Stimulated activated CD8-positive, alpha-beta memory T cell treated with anti-CD3 and anti-CD28 coated beads, Interleukin-15, amount 100 ng/mL, for 24 hours (primary cell): ENCODE measurements around the gene EFCAB11.
"Not testable (repeated sequence)": the region's sequence is repeated elsewhere in the genome, so short reads cannot be mapped to it uniquely, and the experiment has no call there.

Experiments
- DNase-seq: peaks from one replicate; pipeline ENCODE4 v3.0.0-alpha.2; 2020; ENCODE audit warnings: low read depth

EFCAB11 gene

GRCh38 chr14:89911010-89911919, 43.3 kb downstream of the EFCAB11 start:
- no peak for DNase-seq

- DNase-seq: no peak
Observed at GRCh38 chr14:89910691-89911009, 43.9 kb downstream of the EFCAB11 start.

- no peak for DNase-seq
Observed at GRCh38 chr14:89909586-89909985, 44.9 kb downstream of the EFCAB11 start.

GRCh38 chr14:89908712-89909450, 45.6 kb downstream of the EFCAB11 start:
- DNase-seq: no peak

- DNase-seq: no peak
Observed at GRCh38 chr14:89907655-89908054, 46.9 kb downstream of the EFCAB11 start.

GRCh38 chr14:89906000-89906399, 48.5 kb downstream of the EFCAB11 start:
- DNase-seq: no peak

GRCh38 chr14:89903340-89903952, 51.1 kb downstream of the EFCAB11 start:
- DNase-seq: no peak

- DNase-seq: no peak
Observed at GRCh38 chr14:89902881-89903280, 51.6 kb downstream of the EFCAB11 start.

- DNase-seq: no peak
Observed at GRCh38 chr14:89900802-89901201, 53.7 kb downstream of the EFCAB11 start.

- DNase-seq: no peak
Observed at GRCh38 chr14:89899917-89900663, 54.4 kb downstream of the EFCAB11 start.

GRCh38 chr14:89899291-89899690, 55.2 kb downstream of the EFCAB11 start:
- DNase-seq: no peak

- not testable (repeated sequence) for DNase-seq
Observed at GRCh38 chr14:89893388-89893787, 61.1 kb downstream of the EFCAB11 start.

GRCh38 chr14:89892953-89893352, 61.6 kb downstream of the EFCAB11 start:
- DNase-seq: no peak

- not testable (repeated sequence) for DNase-seq
Observed at GRCh38 chr14:89891721-89892120, 62.8 kb downstream of the EFCAB11 start.

- DNase-seq: no peak
Observed at GRCh38 chr14:89891055-89891454, 63.5 kb downstream of the EFCAB11 start.

- DNase-seq: no peak
Observed at GRCh38 chr14:89890589-89890988, 63.9 kb downstream of the EFCAB11 start.

GRCh38 chr14:89889626-89890025, 64.9 kb downstream of the EFCAB11 start:
- no peak for DNase-seq

- DNase-seq: no peak
Observed at GRCh38 chr14:89884761-89885160, 69.8 kb downstream of the EFCAB11 start.

GRCh38 chr14:89881839-89882238, 72.7 kb downstream of the EFCAB11 start:
- DNase-seq: no peak

- DNase-seq: not testable (repeated sequence)
Observed at GRCh38 chr14:89874091-89874490, 80.4 kb downstream of the EFCAB11 start.

- no peak for DNase-seq
Observed at GRCh38 chr14:89870316-89870715, 84.2 kb downstream of the EFCAB11 start.

GRCh38 chr14:89869606-89870005, 84.9 kb downstream of the EFCAB11 start:
- no peak for DNase-seq
